GM21423 (cell line): Measurements from ENCODE around the gene CCDC6.

Experiments used
- ATAC-seq: cut with Tn5 transposase; IDR thresholded peaks from one replicate; pipeline ENCODE4 v1.9.1; 2021; ENCODE audit warnings: mild to moderate bottlenecking, moderate library complexity; ENCODE audit not compliant: unreplicated experiment

The CCDC6 gene

DNA sequence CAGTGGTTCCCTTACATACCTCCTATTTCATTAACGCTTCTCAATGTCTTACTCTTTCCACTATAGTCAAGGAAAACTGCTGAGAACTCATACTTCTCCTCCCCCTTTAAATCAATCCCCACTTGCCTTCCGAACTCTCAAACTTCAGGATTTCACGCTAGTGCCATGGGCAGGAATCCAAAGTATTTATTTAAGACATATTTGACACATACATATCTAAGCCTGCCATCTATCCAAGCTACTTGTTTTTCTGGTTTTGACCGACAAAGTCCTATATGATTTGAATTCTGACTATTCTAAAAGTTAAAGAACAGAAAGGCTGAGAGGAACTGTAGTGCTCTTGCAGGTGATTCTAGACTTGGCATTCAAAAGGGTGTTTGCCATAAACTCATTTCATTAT, 51.8 kb downstream of the CCDC6 start:
- ATAC-seq: no peak

- peak; percentile 63 for ATAC-seq
These were observed 53.7 kb downstream of the CCDC6 start for GRCh38 chr10:59852670-59853069.

DNA sequence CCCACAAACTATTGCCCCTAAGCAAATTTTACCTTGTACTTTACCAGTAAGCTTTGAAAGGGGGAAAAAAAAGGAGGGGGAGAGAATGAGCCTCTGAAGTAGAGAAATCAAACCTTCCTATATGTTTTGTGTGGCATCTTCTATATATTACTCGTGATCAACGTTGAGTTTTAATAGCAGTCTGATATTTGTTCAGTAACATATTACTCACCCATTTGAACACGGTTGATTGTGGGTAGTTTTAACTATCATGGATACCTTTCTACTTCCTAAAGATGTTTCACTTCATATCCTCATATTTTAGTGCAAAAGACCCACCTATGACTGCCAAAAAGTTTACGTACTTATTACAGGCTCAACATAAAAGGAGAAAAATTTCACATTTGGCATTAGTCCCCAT, 54.5 kb downstream of the CCDC6 start:
- ATAC-seq: no peak

- no peak for ATAC-seq
These were observed 58.5 kb downstream of the CCDC6 start for GRCh38 chr10:59847888-59848287.

DNA sequence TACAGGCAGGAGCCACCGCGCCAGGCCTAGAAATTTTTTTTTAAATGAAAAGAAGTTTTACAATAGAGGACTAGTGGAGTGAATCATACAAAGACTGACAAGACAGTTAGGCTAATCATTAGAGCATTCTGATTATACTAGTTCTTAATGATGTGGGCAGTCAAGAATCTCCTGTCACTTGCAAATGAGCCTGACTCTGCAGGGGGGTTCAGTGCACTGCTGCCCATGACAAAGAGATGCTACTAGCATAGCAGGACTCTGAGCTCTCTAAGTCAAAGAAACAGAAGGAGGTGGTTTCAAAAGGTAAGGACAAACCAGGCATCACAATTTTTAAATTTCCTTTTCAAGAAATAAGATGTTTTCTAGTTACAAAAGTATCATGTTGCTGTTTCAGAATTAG, 59.0 kb downstream of the CCDC6 start:
- ATAC-seq: no peak

GRCh38 chr10:59844436-59844835, 61.9 kb downstream of the CCDC6 start:
- no peak for ATAC-seq

DNA sequence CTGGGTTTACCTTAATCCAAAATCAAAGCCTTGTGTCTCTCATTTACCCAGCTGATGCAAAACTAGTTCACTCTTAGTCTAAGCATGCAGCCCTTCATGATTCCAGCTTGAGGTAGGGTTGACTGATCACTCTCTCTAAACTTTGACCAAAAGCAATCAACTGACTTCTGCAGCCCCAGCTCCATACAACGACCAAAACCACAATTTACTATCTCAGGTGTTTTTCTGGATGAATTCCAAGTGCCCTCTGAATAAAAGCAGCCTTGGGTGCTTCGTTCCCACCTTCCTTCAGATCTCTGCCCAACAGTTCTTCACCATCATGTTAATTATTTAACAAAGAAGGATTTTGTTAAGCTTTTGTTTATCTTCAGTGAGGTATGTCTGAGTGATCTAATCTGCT, 62.6 kb downstream of the CCDC6 start:
- ATAC-seq: no peak

DNA sequence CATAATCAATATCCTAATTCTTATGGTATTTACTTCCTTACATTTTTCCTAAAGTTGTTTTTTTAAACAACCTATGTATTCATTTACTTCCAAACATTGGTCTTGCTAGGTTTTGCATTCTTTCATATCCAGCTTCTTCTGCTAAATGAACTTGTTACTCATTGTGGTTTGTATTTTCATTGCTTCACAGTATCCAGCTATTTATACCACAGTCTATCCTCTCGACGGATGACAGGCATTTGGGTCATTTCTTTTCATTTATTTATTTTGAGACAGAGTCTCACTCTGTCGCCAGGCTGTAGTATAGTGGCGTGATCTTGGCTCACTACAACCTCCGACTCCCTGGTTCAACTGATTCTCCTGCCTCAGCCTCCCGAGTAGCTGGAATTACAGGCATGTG, 66.8 kb downstream of the CCDC6 start:
- ATAC-seq: no peak

GRCh38 chr10:59838085-59838789, 68.1 kb downstream of the CCDC6 start:
- ATAC-seq: no peak

DNA sequence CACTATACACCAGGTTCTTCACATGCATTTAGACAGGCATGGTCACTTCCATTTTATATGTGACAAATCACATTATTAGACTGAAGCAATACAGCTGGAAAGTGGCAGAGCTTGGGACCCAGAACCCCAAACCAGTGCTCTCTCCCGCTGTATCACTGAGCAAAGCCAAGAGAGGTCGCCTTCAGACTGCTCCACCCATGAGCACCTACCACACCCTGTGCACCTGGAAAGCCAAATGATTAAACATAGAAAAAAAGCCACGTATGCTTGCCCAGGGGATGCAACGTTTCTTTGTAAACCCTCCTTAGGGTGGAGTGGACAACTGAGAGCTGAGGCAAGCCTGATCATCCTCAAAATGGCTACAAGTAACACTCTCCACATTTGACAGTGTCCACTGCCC, 72.5 kb downstream of the CCDC6 start:
- no peak for ATAC-seq

- ATAC-seq: no peak
These were observed 73.8 kb downstream of the CCDC6 start for GRCh38 chr10:59832506-59832905.

GRCh38 chr10:59831658-59832503, 74.5 kb downstream of the CCDC6 start:
- ATAC-seq: no peak

GRCh38 chr10:59830601-59831259, 75.6 kb downstream of the CCDC6 start:
- no peak for ATAC-seq

DNA sequence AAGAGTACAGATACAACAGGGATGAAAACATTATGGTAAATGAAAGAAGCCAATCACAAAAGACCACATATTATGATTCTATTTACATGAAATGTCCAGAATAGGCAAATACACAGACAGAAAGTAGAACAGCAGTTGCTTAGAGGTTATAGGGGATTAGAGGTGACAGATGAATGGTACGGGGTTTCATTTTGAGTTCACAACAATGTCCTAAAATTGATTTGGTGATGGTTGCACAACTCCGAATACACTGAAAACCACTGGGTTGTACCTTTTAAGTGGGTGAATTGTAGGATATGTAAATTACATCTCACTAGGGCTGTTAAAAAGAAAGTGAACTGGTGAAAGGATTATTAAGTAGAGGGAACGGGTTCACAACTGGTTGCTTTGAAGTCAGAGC, 76.8 kb downstream of the CCDC6 start:
- peak; percentile 63 for ATAC-seq

DNA sequence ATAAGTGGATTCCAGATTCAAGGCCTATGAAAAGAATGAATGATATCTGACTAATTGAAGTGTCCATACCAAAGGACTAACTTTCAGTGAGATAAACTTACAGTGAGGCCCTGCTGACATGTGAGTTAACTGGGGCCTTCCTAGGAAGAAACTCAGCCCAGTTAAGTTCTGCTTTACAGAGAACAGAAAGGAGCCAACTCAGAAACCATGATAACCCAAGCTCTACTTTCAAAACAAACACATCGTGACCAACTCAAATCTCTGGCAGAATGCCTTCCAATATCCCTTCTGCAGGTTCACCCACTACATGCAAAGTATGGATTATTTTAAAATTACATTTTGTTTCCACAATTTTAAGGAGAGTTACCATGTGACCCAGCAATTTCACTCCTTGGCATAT, 77.3 kb downstream of the CCDC6 start:
- ATAC-seq: no peak

- ATAC-seq: no peak
These were observed 80.4 kb downstream of the CCDC6 start for GRCh38 chr10:59825932-59826331.

DNA sequence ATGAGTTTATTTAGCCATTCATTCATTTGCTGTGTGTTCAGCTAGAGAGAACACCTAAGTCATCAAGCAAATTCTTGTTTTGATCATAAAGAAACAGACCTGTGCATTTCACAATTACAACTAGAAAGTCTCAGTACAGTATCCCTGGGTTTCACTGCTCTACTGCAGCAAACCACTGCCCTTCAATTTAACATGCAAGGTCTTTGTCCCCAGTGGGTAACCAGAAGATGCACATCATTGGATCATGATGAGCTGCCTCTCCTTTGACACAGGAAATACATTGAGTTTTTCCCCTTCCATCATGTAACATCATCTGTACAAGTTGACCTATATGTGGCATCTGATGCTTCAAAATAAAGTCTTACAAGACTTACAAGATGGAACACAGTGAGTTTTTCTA, 82.6 kb downstream of the CCDC6 start:
- no peak for ATAC-seq

DNA sequence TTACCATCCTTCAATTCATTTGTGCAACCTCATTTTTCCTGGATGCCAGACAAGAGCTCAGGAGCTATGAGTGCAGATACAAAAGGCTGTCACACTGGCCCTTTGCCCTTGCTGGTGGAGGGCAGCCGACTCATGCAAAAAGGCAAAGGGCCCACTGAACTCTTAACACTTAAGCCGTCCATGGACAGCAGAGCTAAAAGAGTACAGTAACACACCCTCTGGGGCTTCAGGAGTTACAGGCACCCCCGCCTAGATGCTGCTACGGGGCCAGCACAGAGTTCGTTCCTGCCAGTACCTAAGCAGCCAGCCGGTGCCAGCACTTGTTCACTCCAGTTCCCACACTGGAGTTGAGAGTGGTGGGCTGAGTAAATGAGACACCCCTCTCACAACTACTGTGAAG, 83.2 kb downstream of the CCDC6 start:
- ATAC-seq: no peak

DNA sequence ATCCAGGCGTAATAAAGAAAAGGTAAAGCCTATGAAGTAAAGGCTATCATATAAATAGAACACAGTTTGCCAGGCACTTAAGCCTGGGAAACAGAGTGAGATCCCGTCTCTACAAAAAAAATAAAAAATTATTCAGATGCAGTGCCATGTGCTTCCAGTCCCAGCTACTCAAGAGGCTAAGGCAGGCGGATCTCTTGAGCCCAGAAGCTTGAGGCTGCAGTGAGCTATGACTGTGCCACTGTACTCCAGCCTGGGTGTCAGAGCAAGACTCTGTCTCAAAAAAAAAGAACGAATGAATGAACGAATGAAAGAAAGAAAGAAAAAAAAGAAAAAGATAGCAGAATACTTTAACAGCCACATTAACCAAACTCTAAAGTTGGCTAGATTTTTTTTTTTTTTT, 85.9 kb downstream of the CCDC6 start:
- no peak for ATAC-seq

DNA sequence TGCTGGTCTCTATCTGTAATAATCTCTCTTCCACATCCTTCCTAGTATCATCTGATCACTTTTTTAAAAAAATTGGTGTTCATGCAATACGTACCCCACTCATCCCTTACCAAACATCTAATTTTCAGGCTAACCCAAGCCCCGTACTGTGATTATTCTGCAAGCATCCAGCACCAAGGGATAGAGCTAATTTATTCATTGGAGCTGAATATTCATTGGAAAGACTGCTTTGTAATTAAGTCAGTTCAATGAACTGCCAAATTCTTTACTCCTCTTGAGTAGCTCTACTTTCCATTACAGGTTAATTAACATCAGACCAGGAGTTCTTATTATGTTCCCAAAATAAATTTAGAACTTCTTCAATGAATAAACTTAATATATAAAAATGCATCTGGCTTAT, 86.7 kb downstream of the CCDC6 start:
- no peak for ATAC-seq

DNA sequence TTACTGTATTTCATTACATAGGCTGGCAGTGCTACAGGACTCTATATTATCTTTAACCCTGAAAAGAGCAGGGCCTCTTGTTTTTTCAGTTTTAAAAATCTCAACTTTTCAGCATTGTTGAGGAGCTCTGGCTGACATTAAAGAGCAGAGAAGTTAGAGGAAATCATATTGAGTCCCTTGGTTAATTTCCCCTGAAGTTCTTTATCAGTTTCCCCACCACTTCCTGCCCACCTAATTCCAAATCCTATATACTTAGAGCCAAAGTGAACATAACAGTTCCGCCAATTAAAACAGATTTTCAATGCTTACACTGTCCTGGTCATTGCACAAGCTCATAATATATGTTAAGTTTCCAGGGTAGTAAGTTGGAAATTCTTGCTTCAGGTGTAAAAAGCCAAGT, 87.1 kb downstream of the CCDC6 start:
- no peak for ATAC-seq

- no peak for ATAC-seq
These were observed 88.6 kb downstream of the CCDC6 start for GRCh38 chr10:59817773-59818172.
